H9 (cell line): ENCODE measurements around the gene ADIPOR1. TPM values are rescaled to one million over a fixed set of nuclear protein-coding genes. Genes with fewer than 3 reads are reported as not detected.

Source experiments
- DNase-seq: peaks from one replicate; pipeline ENCODE4 v3.0.0-alpha.2; 2017
- H2AFZ ChIP-seq: one replicate; pipeline ENCODE4 v1.6.1; 2013; ENCODE audit warnings: mild to moderate bottlenecking, low read length, control low read depth, moderate library complexity
- H2AK5ac ChIP-seq: 2 replicates; pipeline ENCODE4 v1.6.1; 2013; ENCODE audit warnings: low read length, control low read depth, mixed read lengths; ENCODE audit not compliant: insufficient read length
- H2BK120ac ChIP-seq: one replicate; pipeline ENCODE4 v1.6.1; 2013; ENCODE audit warnings: low read depth, mild to moderate bottlenecking, low read length, control low read depth, inconsistent platforms; ENCODE audit not compliant: poor library complexity, severe bottlenecking
- H2BK12ac ChIP-seq: 2 replicates; pipeline ENCODE4 v1.6.1; 2013; ENCODE audit warnings: low read length, control low read depth, mixed read lengths, low read depth; ENCODE audit not compliant: insufficient read length
- H2BK15ac ChIP-seq: 2 replicates; pipeline ENCODE4 v1.6.1; 2013; ENCODE audit warnings: low read depth, low read length, control low read depth
- H2BK20ac ChIP-seq: one replicate; pipeline ENCODE4 v1.6.1; 2013; ENCODE audit warnings: low read depth, mild to moderate bottlenecking, low read length, control low read depth, inconsistent platforms; ENCODE audit not compliant: poor library complexity, severe bottlenecking
- H2BK5ac ChIP-seq: 2 replicates; pipeline ENCODE4 v1.6.1; 2013; ENCODE audit warnings: low read length, control low read depth, mixed read lengths; ENCODE audit not compliant: insufficient read length
- H3K14ac ChIP-seq: 2 replicates; pipeline ENCODE4 v1.6.1; 2013; ENCODE audit warnings: low read length, control low read depth; ENCODE audit not compliant: insufficient read depth
- H3K18ac ChIP-seq: 2 replicates; pipeline ENCODE4 v1.6.1; 2013; ENCODE audit warnings: low read depth, mild to moderate bottlenecking, mixed read lengths, low read length, control low read depth; ENCODE audit not compliant: insufficient read length
- H3K23ac ChIP-seq: 2 replicates; pipeline ENCODE4 v1.6.1; 2013; ENCODE audit warnings: low read length, control low read depth, mixed read lengths, low read depth; ENCODE audit not compliant: insufficient read length
- H3K23me2 ChIP-seq: 2 replicates; pipeline ENCODE4 v1.6.1; 2013; ENCODE audit warnings: low read depth, mild to moderate bottlenecking, mixed read lengths, low read length, control low read depth; ENCODE audit not compliant: insufficient read length, poor library complexity, severe bottlenecking
- H3K27ac ChIP-seq: 2 replicates; pipeline ENCODE4 v1.5.1; 2013; ENCODE audit warnings: low read length, control low read depth, mixed read lengths, low read depth; ENCODE audit not compliant: insufficient read length
- H3K27me3 ChIP-seq: 2 replicates; pipeline ENCODE4 v1.6.1; 2013; ENCODE audit warnings: low read length, control low read depth, inconsistent platforms; ENCODE audit not compliant: insufficient read depth
- H3K4ac ChIP-seq: 2 replicates; pipeline ENCODE4 v1.6.1; 2013; ENCODE audit warnings: low read depth, mild to moderate bottlenecking, control low read depth, inconsistent platforms, low read length, moderate library complexity
- H3K4me1 ChIP-seq: 2 replicates; pipeline ENCODE4 v1.6.1; 2013; ENCODE audit warnings: low read length, control low read depth, inconsistent platforms; ENCODE audit not compliant: insufficient read depth
- H3K4me2 ChIP-seq: 2 replicates; pipeline ENCODE4 v1.6.1; 2013; ENCODE audit warnings: low read length, control low read depth, mixed read lengths; ENCODE audit not compliant: insufficient read length, insufficient read depth
- H3K56ac ChIP-seq: 2 replicates; pipeline ENCODE4 v1.6.1; 2013; ENCODE audit warnings: low read depth, mild to moderate bottlenecking, mixed read lengths, low read length, control low read depth; ENCODE audit not compliant: insufficient read length
- H3K79me1 ChIP-seq: 2 replicates; pipeline ENCODE4 v1.6.1; 2013; ENCODE audit warnings: low read depth, mild to moderate bottlenecking, moderate library complexity, low read length, control low read depth, inconsistent platforms; ENCODE audit not compliant: insufficient read depth, poor library complexity, severe bottlenecking
- H3K79me2 ChIP-seq: 2 replicates; pipeline ENCODE4 v1.6.1; 2013; ENCODE audit warnings: low read length, control low read depth, inconsistent platforms; ENCODE audit not compliant: insufficient read depth
- H3K9ac ChIP-seq: 2 replicates; pipeline ENCODE4 v1.6.1; 2013; ENCODE audit warnings: low read length, control low read depth, mixed read lengths; ENCODE audit not compliant: insufficient read length; ENCODE audit errors: extremely low read depth
- H3K9me3 ChIP-seq: one replicate; pipeline ENCODE4 v1.6.1; 2013; ENCODE audit warnings: low read depth, low read length, inconsistent platforms; ENCODE audit not compliant: control insufficient read depth
- H3T11ph ChIP-seq: one replicate; pipeline ENCODE4 v1.6.1; 2013; ENCODE audit warnings: mild to moderate bottlenecking, low read length, control low read depth, inconsistent platforms
- H4K20me1 ChIP-seq: one replicate; pipeline ENCODE4 v1.6.1; 2013; ENCODE audit not compliant: control insufficient read depth, insufficient read length, insufficient read depth
- H4K5ac ChIP-seq: 2 replicates; pipeline ENCODE4 v1.6.1; 2013; ENCODE audit warnings: low read depth, mild to moderate bottlenecking, mixed read lengths, low read length, control low read depth; ENCODE audit not compliant: insufficient read length
- H4K8ac ChIP-seq: replicated peaks from 2 replicates; pipeline ENCODE4 v1.6.1; 2013; ENCODE audit warnings: low read length, control low read depth, mixed read lengths, low read depth; ENCODE audit not compliant: insufficient read length
- H4K91ac ChIP-seq: 2 replicates; pipeline ENCODE4 v1.6.1; 2013; ENCODE audit warnings: low read depth, mild to moderate bottlenecking, moderate library complexity, mixed read lengths, low read length, control low read depth; ENCODE audit not compliant: insufficient read length
- H3K27ac Mint-ChIP-seq, 3 experiments: 2 replicates in 2 of 3; 3 replicates in 1 of 3; pipeline ENCODE4 v1.8.0; 2020 to 2021; ENCODE audit warnings: mixed read lengths in 3 of 3, mild to moderate bottlenecking in 1 of 3, moderate library complexity in 1 of 3
- H3K27me3 Mint-ChIP-seq: 2 replicates; pipeline ENCODE4 v1.8.0; 2021; ENCODE audit warnings: low read depth, mild to moderate bottlenecking, moderate library complexity, mixed read lengths
- H3K36me3 Mint-ChIP-seq, 3 experiments: 2 replicates in 2 of 3; 3 replicates in 1 of 3; pipeline ENCODE4 v1.8.0; 2020 to 2021; ENCODE audit warnings: low read depth in 3 of 3, mixed read lengths in 3 of 3; ENCODE audit not compliant: insufficient read depth in 1 of 3
- H3K4me1 Mint-ChIP-seq, 2 experiments: 2 replicates each; pipeline ENCODE4 v1.8.0; 2020; ENCODE audit warnings: mixed read lengths in 2 of 2
- H3K4me3 Mint-ChIP-seq, 2 experiments: 2 replicates in 1 of 2; 3 replicates in 1 of 2; pipeline ENCODE4 v1.8.0; 2020 to 2021; ENCODE audit warnings: mild to moderate bottlenecking in 2 of 2, mixed read lengths in 2 of 2, moderate library complexity in 1 of 2
- H3K9me3 Mint-ChIP-seq, 2 experiments: 2 replicates in 1 of 2; 3 replicates in 1 of 2; pipeline ENCODE4 v1.8.0; 2020; ENCODE audit warnings: mild to moderate bottlenecking in 2 of 2, mixed read lengths in 2 of 2, moderate library complexity in 1 of 2
- CTCF ChIP-seq: fragments of 200-600 bp; sonication (generic); conservative IDR thresholded peaks from 3 replicates; pipeline ENCODE4 v1.8.0; 2021; ENCODE audit warnings: antibody characterized with exemption, mild to moderate bottlenecking
- WGBS: extraction: QIAGEN DNeasy Blood & Tissue Kit; methylation state at CpG from one replicate; pipeline ENCODE4 v1.1.7; 2013; ENCODE audit warnings: missing lambda C conversion rate, low lambda C conversion rate, mixed read lengths; ENCODE audit not compliant: insufficient read length; ENCODE audit errors: extremely low coverage; 5-methylcytosine and 5-hydroxymethylcytosine counted together
- total RNA-seq: library from RNA; stranded (reverse); gene quantifications from 2 replicates; pipeline ENCODE4 v1.2.1, GENCODE V29; 2021

Gene ADIPOR1
- total RNA-seq, 1 experiment from 2014 or later, result 65.0 TPM

GRCh38 chr1:202952099-202952498 lies 6.0 kb downstream of the ADIPOR1 start:
- Histone ChIP-seq H3K56ac (no peak overlapping the region), H3K4me2 (no peak overlapping the region), H4K20me1 (no peaks in the 10 kb centered on the region)

More at GRCh38 chr1:202952099-202952498, 6.0 kb downstream of the ADIPOR1 start:
- Histone ChIP-seq H3K23ac (no peak overlapping the region), H4K91ac (no peak overlapping the region), H3K79me1 (peaks cover 10% of the 10 kb centered on the region), H2BK15ac (no peak overlapping the region), H2BK5ac (no peak overlapping the region), H3K23me2 (no peaks in the 10 kb centered on the region), H4K8ac (no peak overlapping the region), H3K4me1 (no peaks in the 10 kb centered on the region), H3T11ph (no peak overlapping the region), H2AK5ac (no peak overlapping the region), H3K18ac (no peak overlapping the region), H3K14ac (no peak overlapping the region), H3K79me2 (peaks cover 9% of the 10 kb centered on the region; the same call in 1 of the 2 replicates), H2BK12ac (no peak overlapping the region), H2BK120ac (no peak overlapping the region), H3K9ac (no peak overlapping the region), H3K27ac (no peak overlapping the region), H3K27me3 (no peaks in the 10 kb centered on the region), H2BK20ac (no peak overlapping the region), H3K4ac (no peak overlapping the region), H4K5ac (no peak overlapping the region), H3K9me3 (no peaks in the 10 kb centered on the region), H2AFZ (no peak overlapping the region)
- Mint-ChIP-seq H3K9me3 (no peaks in the 10 kb centered on the region), H3K27me3 (no peaks in the 10 kb centered on the region), H3K4me1 (peaks cover 7% of the 10 kb centered on the region in 2 experiments), H3K27ac (no peak overlapping the region), H3K4me3 (no peak overlapping the region), H3K36me3 (peaks cover 15 to 32% (median 28%) of the 10 kb centered on the region in 3 experiments; a peak in 6 of 7 replicates)
- no CpG with 5 or more reads among the region's 1 CpG for WGBS
- DNase-seq, result no peak
- no peak for TF ChIP-seq CTCF
